DND-41 (cell line): ENCODE data around the gene SLC16A11.

ENCODE experiments used
- CTCF ChIP-seq: IDR thresholded peaks from 2 replicates; pipeline ENCODE4 v1.5.1; 2012; ENCODE audit warnings: borderline replicate concordance, low read length, moderate library complexity, mild to moderate bottlenecking; ENCODE audit not compliant: poor library complexity, severe bottlenecking; ENCODE audit errors: extremely low read depth
- EZH2 ChIP-seq: IDR thresholded peaks from 3 replicates; pipeline ENCODE4 v1.6.1; 2012; ENCODE audit warnings: borderline replicate concordance, low read depth, mild to moderate bottlenecking, moderate library complexity, low read length, inconsistent platforms; ENCODE audit not compliant: severe bottlenecking

DNA sequence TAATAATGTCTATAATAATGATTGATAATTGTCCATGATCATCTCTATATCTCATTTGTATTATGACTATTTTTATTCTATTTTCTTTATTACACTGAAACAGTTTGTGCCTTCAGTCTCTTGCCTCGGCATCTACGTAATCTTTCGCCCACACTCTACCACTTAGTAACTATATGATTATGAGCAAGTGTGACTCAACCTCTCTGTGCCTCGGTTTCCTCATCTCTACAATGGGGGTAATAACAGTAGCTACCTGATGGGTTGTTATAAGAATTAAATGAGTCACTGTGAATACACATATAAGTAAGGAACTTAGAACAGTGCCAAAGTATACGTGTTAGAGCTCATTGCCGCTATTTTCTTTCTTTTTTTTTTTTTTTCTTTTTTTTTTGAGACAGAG, 3.7 kb upstream of the SLC16A11 start:
- no peak for TF ChIP-seq CTCF
- TF ChIP-seq EZH2 = no peak
